GM18867 (cell line): ENCODE data around the gene DDX17.
"Not testable (repeated sequence)": the region's sequence is repeated elsewhere in the genome, so short reads cannot be mapped to it uniquely, and the experiment has no call there.

ENCODE experiments used
- ATAC-seq: cut with Tn5 transposase; IDR thresholded peaks from one replicate; pipeline ENCODE4 v1.9.1; 2021; ENCODE audit warnings: mild to moderate bottlenecking, moderate library complexity; ENCODE audit not compliant: unreplicated experiment

Gene DDX17

GRCh38 chr22:38494498-38494897 lies 11.6 kb downstream of the DDX17 start:
- no peak for ATAC-seq

GRCh38 chr22:38491707-38492348 lies 14.3 kb downstream of the DDX17 start:
- no peak for ATAC-seq

GRCh38 chr22:38490915-38491314 lies 15.2 kb downstream of the DDX17 start:
- ATAC-seq, result no peak

GRCh38 chr22:38490475-38490874 lies 15.6 kb downstream of the DDX17 start:
- ATAC-seq, result no peak

- no peak for ATAC-seq
Observed at GRCh38 chr22:38489561-38490145, 16.5 kb downstream of the DDX17 start.

- ATAC-seq, result no peak
Observed at GRCh38 chr22:38489142-38489541, 17.0 kb downstream of the DDX17 start.

GRCh38 chr22:38487946-38488345 lies 18.2 kb downstream of the DDX17 start:
- ATAC-seq, result no peak

GRCh38 chr22:38485783-38486182 lies 20.3 kb downstream of the DDX17 start:
- ATAC-seq, result no peak

GRCh38 chr22:38484244-38484643 lies 21.9 kb downstream of the DDX17 start:
- ATAC-seq, result no peak

GRCh38 chr22:38482662-38483308 lies 23.3 kb downstream of the DDX17 start:
- no peak for ATAC-seq

GRCh38 chr22:38481871-38482332 lies 24.2 kb downstream of the DDX17 start:
- no peak for ATAC-seq

- ATAC-seq, result no peak
Observed at GRCh38 chr22:38481162-38481870, 24.8 kb downstream of the DDX17 start.

GRCh38 chr22:38479096-38479837 lies 26.8 kb downstream of the DDX17 start:
- ATAC-seq, result no peak

GRCh38 chr22:38477585-38477984 lies 28.5 kb downstream of the DDX17 start:
- no peak for ATAC-seq

GRCh38 chr22:38474003-38474607 lies 32.0 kb downstream of the DDX17 start:
- no peak for ATAC-seq

- ATAC-seq, result no peak
Observed at GRCh38 chr22:38471237-38471636, 34.9 kb downstream of the DDX17 start.

GRCh38 chr22:38470179-38470578 lies 35.9 kb downstream of the DDX17 start:
- ATAC-seq, result not testable (repeated sequence)

GRCh38 chr22:38469306-38469781 lies 36.8 kb downstream of the DDX17 start:
- no peak for ATAC-seq

- ATAC-seq, result no peak
Observed at GRCh38 chr22:38468443-38469305, 37.4 kb downstream of the DDX17 start.
